CD4-positive, alpha-beta T cell (primary cell): ENCODE data around the gene NIT1. TPM values are rescaled to one million over a fixed set of nuclear protein-coding genes. Genes with fewer than 3 reads are reported as not detected.

Source experiments
- ATAC-seq: fragments of 200-7000 bp; cut with Tn5 transposase; one replicate; pipeline ENCODE4 v1.10.0; 2022; ENCODE audit warnings: mild to moderate bottlenecking; ENCODE audit not compliant: poor library complexity
- CTCF ChIA-PET: fragments of 350-600 bp; sonication (Branson Sonifier 250); formaldehyde crosslinking; loops from one replicate; lab custom pipeline; 2021; ENCODE audit warnings: antibody characterized with exemption, inconsistent platforms; lab: Charles Lee
- POLR2A ChIA-PET: fragments of 350-600 bp; sonication (Branson Sonifier 250); formaldehyde crosslinking; loops from one replicate; lab custom pipeline; 2021; ENCODE audit warnings: antibody characterized with exemption, inconsistent platforms; lab: Charles Lee
- DNase-seq, 14 experiments: peaks; one replicate each; pipeline ENCODE4 v3.0.0-alpha.2; 2013 to 2020; ENCODE audit warnings: mixed read lengths in 2 of 14
- H3K27ac ChIP-seq, 2 donors: one replicate each; pipeline versions ENCODE4 v1.5.1 to v1.7.0; 2013; ENCODE audit warnings: low read length in 2 of 2, low read depth in 1 of 2, mild to moderate bottlenecking in 1 of 2
- H3K27me3 ChIP-seq, 2 experiments: 1 replicate in 1 of 2; 2 replicates in 1 of 2; pipeline versions ENCODE4 v1.6.1 to v1.7.0; 2013; ENCODE audit warnings: low read length in 2 of 2, control low read depth in 1 of 2, mild to moderate bottlenecking in 1 of 2, moderate library complexity in 1 of 2; ENCODE audit not compliant: insufficient read depth in 2 of 2, control insufficient read depth in 1 of 2
- H3K36me3 ChIP-seq: one replicate; pipeline ENCODE4 v1.6.1; 2013; ENCODE audit warnings: low read length, control low read depth; ENCODE audit not compliant: insufficient read depth
- H3K4me1 ChIP-seq: one replicate; pipeline ENCODE4 v1.6.1; 2013; ENCODE audit warnings: low read length, control low read depth; ENCODE audit not compliant: insufficient read depth
- H3K4me3 ChIP-seq: one replicate; pipeline ENCODE4 v1.5.1; 2013; ENCODE audit warnings: mild to moderate bottlenecking, low read length, moderate library complexity
- H3K9me3 ChIP-seq, 2 experiments: 1 replicate in 1 of 2; 2 replicates in 1 of 2; pipeline versions ENCODE4 v1.6.1 to v1.7.0; 2013; ENCODE audit warnings: low read length in 2 of 2, mild to moderate bottlenecking in 2 of 2, control low read depth in 1 of 2, moderate library complexity in 1 of 2; ENCODE audit not compliant: control insufficient read depth in 1 of 2, insufficient read depth in 1 of 2
- H3K27ac Mint-ChIP-seq: one replicate; pipeline ENCODE4 v1.8.0; 2020; ENCODE audit warnings: mixed read lengths
- H3K27me3 Mint-ChIP-seq: one replicate; pipeline ENCODE4 v1.8.0; 2021; ENCODE audit warnings: mixed read lengths
- H3K36me3 Mint-ChIP-seq: one replicate; pipeline ENCODE4 v1.8.0; 2021; ENCODE audit warnings: low read depth, mixed read lengths
- H3K4me1 Mint-ChIP-seq: one replicate; pipeline ENCODE4 v1.8.0; 2021; ENCODE audit warnings: low read depth, mixed read lengths
- H3K4me3 Mint-ChIP-seq: one replicate; pipeline ENCODE4 v1.8.0; 2020; ENCODE audit warnings: mild to moderate bottlenecking, mixed read lengths
- H3K9me3 Mint-ChIP-seq: one replicate; pipeline ENCODE4 v1.8.0; 2020; ENCODE audit warnings: mixed read lengths
- intact Hi-C, 2 experiments: fragments of 100-400 bp; cut with DNase I in 1 of 2; cut with micrococcal nuclease in 1 of 2; formaldehyde crosslinking; loops; one replicate each; pipeline versions ENCODE4 v1.15.1 to v1.9.0; 2023 to 2025; cut with DNase I, micrococcal nuclease
- total RNA-seq, 174 experiments: library from RNA in 2 of 174; stranded (reverse) in 2 of 174; gene quantifications; one replicate each; pipeline ENCODE4 v1.2.3 and lab custom pipeline; 2021 to 2026
- TF ChIP-seq, protein P1 (sequence below): fragments of 200-600 bp; IDR thresholded peaks from one replicate; pipeline ENCODE4 v1.8.0; 2022; ENCODE audit warnings: antibody characterized with exemption, mild to moderate bottlenecking

NIT1 gene
- total RNA-seq, 2 experiments from 2014 or later, result 15.9 to 18.0 TPM

GRCh38 chr1:161119092-161119903 lies 1.4 kb downstream of the NIT1 start:
- DNase-seq (peak in 11 of 14 experiments; percentile 30 to 89 (median 49)), ATAC-seq (peak; percentile 69)
- Mint-ChIP-seq H3K36me3 (peaks cover 69% of the 10 kb centered on the region), H3K27ac (peak overlapping the region; percentile 91), H3K27me3 (no peaks in the 10 kb centered on the region), H3K4me1 (peaks cover 54% of the 10 kb centered on the region), H3K4me3 (peak overlapping the region; percentile 97), H3K9me3 (no peaks in the 10 kb centered on the region)
- POLR2A ChIA-PET, result interaction anchor here (0.9 to 2.7 kb wide), 2 partner anchors 13 to 34 kb away, joined by 4 to 35 read pairs; partner anchors contain the start of genes DEDD and UFC1
- CTCF ChIA-PET, result interaction anchor here (0.6 to 3.3 kb wide), 2 partner anchors 46 to 91 kb away, joined by 4 to 12 read pairs; partner anchors contain the start of gene PPOX
- Histone ChIP-seq H3K4me3 (peak overlapping the region; percentile 91), H3K36me3 (peaks cover 46% of the 10 kb centered on the region), H3K4me1 (peaks cover 49% of the 10 kb centered on the region), H3K9me3 (no peaks in the 10 kb centered on the region), H3K27ac (peak overlapping the region in 1 of 2 donors; percentile 91), H3K27me3 (no peaks in the 10 kb centered on the region)
- TF ChIP-seq, protein P1, sequence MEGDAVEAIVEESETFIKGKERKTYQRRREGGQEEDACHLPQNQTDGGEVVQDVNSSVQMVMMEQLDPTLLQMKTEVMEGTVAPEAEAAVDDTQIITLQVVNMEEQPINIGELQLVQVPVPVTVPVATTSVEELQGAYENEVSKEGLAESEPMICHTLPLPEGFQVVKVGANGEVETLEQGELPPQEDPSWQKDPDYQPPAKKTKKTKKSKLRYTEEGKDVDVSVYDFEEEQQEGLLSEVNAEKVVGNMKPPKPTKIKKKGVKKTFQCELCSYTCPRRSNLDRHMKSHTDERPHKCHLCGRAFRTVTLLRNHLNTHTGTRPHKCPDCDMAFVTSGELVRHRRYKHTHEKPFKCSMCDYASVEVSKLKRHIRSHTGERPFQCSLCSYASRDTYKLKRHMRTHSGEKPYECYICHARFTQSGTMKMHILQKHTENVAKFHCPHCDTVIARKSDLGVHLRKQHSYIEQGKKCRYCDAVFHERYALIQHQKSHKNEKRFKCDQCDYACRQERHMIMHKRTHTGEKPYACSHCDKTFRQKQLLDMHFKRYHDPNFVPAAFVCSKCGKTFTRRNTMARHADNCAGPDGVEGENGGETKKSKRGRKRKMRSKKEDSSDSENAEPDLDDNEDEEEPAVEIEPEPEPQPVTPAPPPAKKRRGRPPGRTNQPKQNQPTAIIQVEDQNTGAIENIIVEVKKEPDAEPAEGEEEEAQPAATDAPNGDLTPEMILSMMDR, result peak; percentile 36
- intact Hi-C loops, result loop anchor here (1.0 to 5.0 kb wide), 3 partner anchors 13 to 72 kb away; partner anchors contain the start of genes UFC1 (in 2 of the 2), DEDD (in 1 of the 2) and USF1 (in 1 of the 2)

- Mint-ChIP-seq H3K36me3 (peaks cover 81% of the 10 kb centered on the region), H3K4me3 (no peak overlapping the region), H3K27me3 (no peaks in the 10 kb centered on the region), H3K9me3 (no peaks in the 10 kb centered on the region), H3K27ac (peak overlapping the region; percentile 33), H3K4me1 (peaks cover 40% of the 10 kb centered on the region)
- TF ChIP-seq, protein P1, result no peak
- peak overlapping the region in 1 of 2 donors; percentile 34 for H3K27ac ChIP-seq
- peaks cover 38% of the 10 kb centered on the region for H3K4me1 ChIP-seq
- peaks cover 58% of the 10 kb centered on the region for H3K36me3 ChIP-seq
- ChIA-PET POLR2A (no interaction called here), CTCF (no interaction called here)
- H3K27me3 ChIP-seq, result no peaks in the 10 kb centered on the region
- no peak overlapping the region for H3K4me3 ChIP-seq
- ATAC-seq (no peak), DNase-seq (no peak)
- intact Hi-C loops, result no loop called here
- no peaks in the 10 kb centered on the region for H3K9me3 ChIP-seq
Observed at GRCh38 chr1:161121042-161121650, 3.2 kb downstream of the NIT1 start.

DNA sequence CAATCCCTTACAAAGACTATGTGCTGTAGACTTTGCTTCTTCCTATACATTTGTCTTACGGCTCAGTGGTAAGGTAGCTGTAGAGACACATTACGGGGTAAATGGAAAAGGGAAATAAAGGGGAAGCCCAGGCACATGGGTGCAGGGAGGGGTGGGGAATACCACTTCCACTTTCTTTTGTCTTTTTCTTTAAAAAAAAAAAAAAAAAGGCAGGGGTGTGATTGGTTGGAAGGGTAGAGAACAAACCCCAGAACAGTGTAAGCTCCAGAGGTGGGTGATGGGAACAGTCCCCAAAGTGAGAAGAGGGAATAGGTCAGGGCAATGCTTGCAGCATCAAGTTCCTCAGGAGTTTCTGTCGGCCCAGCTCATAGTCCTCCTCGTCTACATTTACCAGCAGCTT lies 3.9 kb downstream of the NIT1 start:
- CTCF ChIA-PET, result no interaction called here
- Mint-ChIP-seq H3K27me3 (no peaks in the 10 kb centered on the region), H3K36me3 (peaks cover 87% of the 10 kb centered on the region), H3K9me3 (no peaks in the 10 kb centered on the region), H3K27ac (no peak overlapping the region), H3K4me3 (no peak overlapping the region), H3K4me1 (peaks cover 38% of the 10 kb centered on the region)
- DNase-seq (peak in 2 of 14 experiments; percentile 36 to 40), ATAC-seq (no peak)
- intact Hi-C loops, result no loop called here
- H3K27me3 ChIP-seq, result no peaks in the 10 kb centered on the region
- H3K4me3 ChIP-seq, result no peak overlapping the region
- H3K9me3 ChIP-seq, result no peaks in the 10 kb centered on the region
- POLR2A ChIA-PET, result interaction anchor here (0.9 kb wide), 1 partner anchor 11 kb away, joined by 3 read pairs; the partner anchor contains the start of gene DEDD
- H3K27ac ChIP-seq, result no peak overlapping the region
- TF ChIP-seq, protein P1, result no peak
- peaks cover 32% of the 10 kb centered on the region for H3K4me1 ChIP-seq
- peaks cover 62% of the 10 kb centered on the region for H3K36me3 ChIP-seq
